ENCODE results near the gene GDE1.
"Not testable (repeated sequence)": the region's sequence is repeated elsewhere in the genome, so short reads cannot be mapped to it uniquely, and the experiment has no call there.

Gene GDE1

GRCh38 chr16:19521471-19522396, at the start of gene GDE1:
Gene GDE1 (minus strand): TSS chr16:19522098. CDS start chr16:19521964, 134 bp downstream.
- peak; percentile 89 to 92 for DNase-seq (ENCODE audit: low read depth in 2 of 2)

GRCh38 chr16:19567560-19567959, 45.7 kb upstream of the GDE1 start:
- no peak for DNase-seq (ENCODE audit: low read depth in 2 of 2)

- no peak for DNase-seq (ENCODE audit: low read depth in 2 of 2)
Observed at GRCh38 chr16:19566362-19566761, 44.5 kb upstream of the GDE1 start.

- DNase-seq (ENCODE audit: low read depth in 2 of 2): no peak
Observed at GRCh38 chr16:19563377-19563776, 41.5 kb upstream of the GDE1 start.

GRCh38 chr16:19560078-19560477, 38.2 kb upstream of the GDE1 start:
- no peak for DNase-seq (ENCODE audit: low read depth in 2 of 2)

- DNase-seq (ENCODE audit: low read depth in 2 of 2): no peak
Observed at GRCh38 chr16:19559242-19559910, 37.5 kb upstream of the GDE1 start.

GRCh38 chr16:19555938-19556771, 34.3 kb upstream of the GDE1 start:
- no peak for DNase-seq (ENCODE audit: low read depth in 2 of 2)

GRCh38 chr16:19555186-19555937, 33.5 kb upstream of the GDE1 start, which contains the start of gene VPS35L:
Gene VPS35L (plus strand): TSS chr16:19555703. CDS start chr16:19555730, 27 bp downstream.
- DNase-seq (ENCODE audit: low read depth in 2 of 2): peak; percentile 92 to 95

GRCh38 chr16:19549673-19550072, 27.8 kb upstream of the GDE1 start:
- DNase-seq (ENCODE audit: low read depth in 2 of 2): no peak

- DNase-seq (ENCODE audit: low read depth in 2 of 2): no peak
Observed at GRCh38 chr16:19548144-19548543, 26.2 kb upstream of the GDE1 start.

- DNase-seq (ENCODE audit: low read depth in 2 of 2): not testable (repeated sequence)
Observed at GRCh38 chr16:19543278-19543996, 21.5 kb upstream of the GDE1 start.

- DNase-seq (ENCODE audit: low read depth in 2 of 2): no peak
Observed at GRCh38 chr16:19542138-19542821, 20.4 kb upstream of the GDE1 start.

- DNase-seq (ENCODE audit: low read depth in 2 of 2): no peak
Observed at GRCh38 chr16:19540241-19540970, 18.5 kb upstream of the GDE1 start.

GRCh38 chr16:19532601-19533000, 10.7 kb upstream of the GDE1 start:
- DNase-seq (ENCODE audit: low read depth in 2 of 2): no peak

GRCh38 chr16:19528666-19529065, 6.8 kb upstream of the GDE1 start:
- no peak for DNase-seq (ENCODE audit: low read depth in 2 of 2)

GRCh38 chr16:19527161-19527560, 5.3 kb upstream of the GDE1 start:
- DNase-seq (ENCODE audit: low read depth in 2 of 2): no peak

GRCh38 chr16:19525385-19525723, 3.5 kb upstream of the GDE1 start:
- DNase-seq (ENCODE audit: low read depth in 2 of 2): no peak

- DNase-seq (ENCODE audit: low read depth in 2 of 2): no peak
Observed at GRCh38 chr16:19524616-19525384, 2.9 kb upstream of the GDE1 start.

- no peak for DNase-seq (ENCODE audit: low read depth in 2 of 2)
Observed at GRCh38 chr16:19524356-19524615, 2.4 kb upstream of the GDE1 start.
